COLO829 (cell line): ENCODE results near the gene TRNT1.

ENCODE experiments used
- DNase-seq: peaks from one replicate; pipeline ENCODE4 v3.0.0; 2012; ENCODE audit warnings: low spot score

The TRNT1 gene

DNA sequence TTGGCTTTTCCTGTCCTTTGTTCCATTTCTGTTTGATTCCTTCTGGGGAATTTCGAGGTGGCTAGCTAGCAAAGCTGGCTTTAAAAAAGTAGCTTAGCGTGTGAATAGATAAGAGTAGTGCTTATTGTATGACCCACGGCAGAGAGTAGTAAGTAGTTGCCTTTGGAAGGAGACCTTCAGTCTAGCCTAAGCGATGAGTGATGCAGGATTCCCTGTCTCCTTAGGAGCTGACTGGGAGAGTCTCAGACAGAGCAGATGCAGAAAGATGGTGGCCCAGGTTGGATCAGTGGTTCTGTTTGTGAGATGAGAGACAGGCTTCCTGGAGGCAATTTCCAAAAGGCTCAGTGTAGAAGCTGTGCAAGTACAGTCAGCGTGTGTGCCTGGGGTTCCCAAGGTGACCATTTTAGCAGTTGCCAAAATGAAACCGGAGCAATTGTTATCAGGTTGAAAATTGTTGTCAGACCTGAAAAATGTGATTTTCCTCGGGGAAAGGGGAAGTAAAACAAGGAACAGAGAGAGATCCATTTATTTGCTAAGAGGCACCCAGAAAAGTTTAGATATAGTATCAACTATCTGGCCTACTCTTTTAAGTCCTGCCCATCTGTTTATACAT is 15.9 kb upstream of the TRNT1 start:
- no peak for DNase-seq

DNA sequence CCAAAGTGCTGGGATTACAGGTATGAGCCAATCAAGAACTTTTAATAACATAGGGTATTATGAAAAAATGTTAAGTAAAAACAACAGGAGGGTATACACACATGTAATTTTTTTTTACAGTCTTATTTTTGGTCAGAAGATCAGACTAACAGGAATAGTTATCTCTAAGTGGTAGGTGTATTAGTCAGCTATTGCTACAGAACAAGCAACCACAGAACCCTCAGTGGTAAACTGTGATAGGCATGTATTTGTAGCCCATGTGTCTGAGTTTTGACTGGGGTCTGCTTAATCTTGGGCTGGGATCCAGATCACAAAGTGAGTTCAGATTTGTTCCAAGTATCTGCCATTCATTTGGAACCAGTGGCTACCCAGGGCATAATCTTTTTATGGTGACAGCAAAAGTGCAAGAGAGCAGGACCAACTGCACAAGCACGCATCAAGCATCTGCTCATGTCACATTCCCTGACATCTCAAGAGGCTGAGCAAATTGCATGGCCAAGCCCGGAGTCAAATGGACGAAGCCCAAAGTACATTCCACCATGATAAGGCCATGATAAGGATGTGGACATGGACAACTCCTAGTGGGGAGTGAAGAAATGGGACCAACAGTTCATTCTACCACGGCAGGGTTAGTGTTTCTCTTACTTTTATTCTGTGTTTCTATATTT is 13.6 kb upstream of the TRNT1 start:
- DNase-seq, result no peak

- DNase-seq, result no peak
Observed at GRCh38 chr3:3117651-3118050, 9.1 kb upstream of the TRNT1 start.

DNA sequence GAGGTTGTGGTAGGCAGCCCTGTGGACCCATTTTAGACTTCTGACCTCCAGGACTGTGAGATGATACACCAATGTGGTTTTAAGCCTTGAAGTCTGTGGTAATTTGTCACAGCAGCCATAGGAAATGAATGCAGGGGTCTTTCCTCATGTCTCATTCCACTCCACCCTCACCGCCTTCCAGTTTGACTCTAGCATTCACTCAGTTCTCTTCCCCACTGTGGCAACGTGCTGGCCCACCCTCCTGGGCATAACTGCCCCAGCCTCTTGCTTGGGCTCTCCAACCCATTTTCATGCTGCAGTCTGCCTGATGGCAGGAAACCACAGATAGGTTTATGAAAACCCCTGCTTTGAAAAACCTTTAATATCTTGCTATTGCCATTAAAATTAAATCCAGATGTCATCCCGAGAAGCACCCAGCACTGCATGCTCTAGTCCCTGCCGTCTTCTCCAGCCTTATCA is 7.3 kb upstream of the TRNT1 start:
- no peak for DNase-seq

DNA sequence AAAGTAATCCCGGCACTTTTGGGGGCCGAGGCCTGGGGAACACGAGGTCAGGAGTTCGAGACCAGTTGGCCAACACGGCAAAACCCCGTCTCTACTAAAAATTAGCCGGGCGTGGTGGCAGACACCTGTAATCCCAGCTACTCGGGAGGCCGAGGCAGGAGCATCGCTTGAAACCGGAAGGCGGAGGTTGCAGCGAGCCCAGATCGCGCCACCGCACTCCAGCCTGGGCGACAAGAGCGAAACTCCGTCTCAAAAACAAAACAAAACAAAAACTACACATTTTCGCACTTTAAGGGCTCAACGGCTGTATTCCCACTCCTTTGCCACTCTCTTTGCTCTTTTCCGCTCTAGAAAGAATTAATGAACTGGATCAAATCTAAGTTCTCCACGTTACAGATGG is 763 bp upstream of the TRNT1 start:
- no peak for DNase-seq

- no peak for DNase-seq
Observed at GRCh38 chr3:3127432-3128010, 781 bp downstream of the TRNT1 start.

DNA sequence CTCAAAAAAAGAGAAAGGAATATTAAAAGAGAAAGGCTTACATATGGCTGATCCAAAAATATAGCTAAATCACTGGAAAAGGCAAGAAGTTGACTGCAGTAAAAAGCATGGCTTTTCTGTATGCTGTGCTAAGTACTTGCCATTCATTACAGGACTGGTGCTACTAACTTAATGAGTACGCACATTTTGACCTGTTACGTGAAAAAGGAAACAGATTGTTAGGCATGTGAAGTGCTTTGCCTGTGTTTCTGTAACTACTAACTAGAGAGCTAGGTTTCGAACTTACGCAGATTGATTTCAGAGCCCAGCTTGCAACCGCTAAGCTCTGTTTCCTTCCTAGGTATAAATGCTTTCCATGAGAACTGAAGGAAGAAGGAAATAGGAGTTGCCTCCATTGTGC is 2.8 kb downstream of the TRNT1 start:
- DNase-seq, result no peak

DNA sequence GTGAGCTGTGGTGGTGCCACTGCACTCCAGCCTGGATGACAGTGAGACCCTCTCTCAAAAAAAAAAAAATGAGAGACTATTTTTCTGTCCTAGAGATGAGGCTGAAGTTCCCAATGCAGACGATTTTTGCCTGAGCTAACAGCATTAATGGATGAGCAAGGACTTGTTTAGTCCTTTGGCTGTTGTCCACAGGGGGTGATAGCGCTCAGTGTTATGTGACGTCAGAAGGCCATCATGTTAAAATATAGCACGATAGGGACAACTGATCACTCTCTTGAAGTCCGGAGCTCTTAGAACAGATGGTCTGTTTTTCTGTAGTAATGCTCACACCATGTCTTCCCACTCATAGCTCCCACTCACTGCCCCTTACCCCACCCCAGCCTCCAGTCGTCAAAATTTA is 6.8 kb downstream of the TRNT1 start:
- DNase-seq, result no peak

DNA sequence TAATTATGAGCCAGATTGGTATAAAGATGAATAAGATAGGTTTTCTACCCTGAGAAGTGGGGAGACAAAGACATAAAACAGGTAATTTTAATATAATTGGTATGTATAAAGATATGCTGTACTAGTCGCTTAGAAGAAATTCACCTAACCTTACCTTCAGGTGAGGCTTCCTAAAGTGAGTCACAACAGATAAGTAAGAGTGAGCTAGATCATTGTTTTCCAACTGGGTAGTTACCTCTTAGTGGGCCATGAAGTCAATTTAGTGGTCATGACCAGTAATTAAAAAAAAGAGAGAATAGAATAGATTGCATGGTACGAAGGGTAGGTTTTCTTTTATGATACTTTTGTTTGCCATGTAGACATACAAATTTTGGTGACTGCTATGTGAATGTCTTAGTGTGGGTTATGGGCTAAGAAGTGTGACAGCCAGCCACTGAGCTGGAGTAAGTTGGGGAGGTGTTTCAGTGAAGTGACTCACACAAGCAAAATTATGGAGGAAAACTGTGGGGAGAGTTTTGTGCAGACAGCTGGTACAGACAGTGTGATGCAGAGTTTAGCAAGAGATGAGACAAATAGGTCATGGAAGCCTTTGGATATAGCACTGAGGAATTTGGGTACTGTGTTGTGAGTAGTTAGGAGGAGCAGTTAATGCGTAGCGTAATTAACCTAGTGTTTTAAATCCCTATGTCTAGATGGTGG is 8.2 kb downstream of the TRNT1 start:
- no peak for DNase-seq

DNA sequence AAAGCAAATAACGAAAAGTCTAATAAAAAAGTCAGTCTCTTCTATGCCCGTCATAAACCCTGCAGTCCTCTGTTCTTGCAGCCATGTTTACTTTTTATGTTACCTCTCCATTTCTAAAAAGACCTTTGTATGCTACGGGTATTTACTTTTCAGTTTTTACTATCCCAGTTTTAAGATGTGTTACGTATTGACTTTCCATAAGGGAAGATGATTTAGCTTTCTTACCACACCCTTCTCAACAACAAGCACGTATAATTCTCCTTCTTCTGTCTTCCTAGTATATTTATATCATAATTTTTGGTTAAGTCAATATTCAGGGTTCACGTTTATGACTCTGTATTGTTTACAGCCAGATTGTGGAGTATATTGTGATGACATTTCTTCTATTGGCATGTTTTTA is 10.8 kb downstream of the TRNT1 start:
- DNase-seq, result no peak

DNA sequence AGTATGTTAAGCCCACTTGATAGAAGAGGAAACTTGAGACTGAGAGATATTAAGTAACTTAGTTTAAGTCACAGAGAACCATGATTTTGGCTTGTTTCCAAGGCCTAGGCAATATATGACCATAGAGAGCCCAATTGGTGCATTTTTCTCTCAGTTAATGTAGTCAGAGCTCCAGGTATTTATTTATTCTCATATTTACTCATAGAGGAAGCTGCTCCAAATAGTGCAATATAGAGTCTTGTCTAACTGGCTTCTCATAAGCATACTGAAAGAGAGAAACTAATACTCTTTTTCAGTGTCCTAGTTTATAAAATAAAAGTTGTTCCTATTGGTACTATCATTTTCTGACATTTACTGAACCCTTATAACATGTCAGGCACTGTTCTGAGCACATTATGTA is 15.2 kb downstream of the TRNT1 start:
- DNase-seq, result no peak

- no peak for DNase-seq
Observed at GRCh38 chr3:3145831-3146230, 19.1 kb downstream of the TRNT1 start.

DNA sequence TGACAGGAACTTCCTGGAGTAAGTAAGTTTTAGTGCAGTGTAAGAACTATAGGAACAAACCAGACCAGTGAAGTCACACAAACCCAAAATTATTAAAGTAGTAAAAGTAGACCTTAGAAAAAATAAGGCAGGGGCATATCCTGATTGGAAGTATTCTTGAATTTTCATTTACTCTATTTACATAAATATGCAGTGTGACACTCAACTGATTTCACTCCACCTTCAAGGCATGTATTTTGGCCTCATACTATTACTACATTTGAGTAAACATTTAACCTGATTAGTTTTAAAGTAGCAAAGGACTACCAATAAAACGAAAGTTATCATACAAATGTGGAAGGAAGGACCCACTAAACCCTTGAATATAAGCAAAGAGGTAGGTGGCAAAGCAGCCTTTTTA is 22.8 kb downstream of the TRNT1 start:
- no peak for DNase-seq

- no peak for DNase-seq
Observed at GRCh38 chr3:3151513-3151912, 24.8 kb downstream of the TRNT1 start.

DNA sequence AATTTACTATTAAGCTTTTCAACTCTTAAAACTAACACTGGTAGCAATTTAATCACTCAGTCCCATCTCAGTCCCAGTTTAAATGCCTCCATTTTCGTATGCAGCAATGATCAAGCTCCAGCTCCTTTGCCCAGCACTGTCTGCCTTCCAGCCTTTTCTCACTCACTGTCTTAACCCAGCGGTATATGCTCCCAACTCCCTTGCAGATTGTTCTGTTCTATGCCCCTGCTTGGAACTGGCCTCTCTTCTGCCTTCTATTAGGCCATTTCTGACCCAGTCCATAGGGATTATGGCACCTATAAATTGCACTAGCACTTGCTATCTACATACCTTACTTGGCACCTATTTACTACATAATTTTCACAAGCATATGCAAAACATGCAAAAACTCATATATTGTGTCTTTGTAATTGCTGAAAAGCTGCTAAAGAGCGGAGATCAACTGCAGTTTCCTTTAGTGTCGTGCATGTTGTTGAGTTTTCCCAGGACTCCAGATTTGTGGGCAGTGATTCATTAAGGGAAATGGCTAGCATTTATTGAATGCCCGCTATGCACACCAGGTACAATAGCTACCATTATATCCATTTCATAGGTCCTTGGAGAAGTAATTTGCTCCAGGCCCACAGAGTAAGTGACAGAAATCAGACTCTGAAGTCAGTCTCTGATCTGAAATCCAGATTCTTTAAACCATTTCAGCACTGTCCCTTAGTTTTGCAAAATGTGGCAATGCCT is 28.3 kb downstream of the TRNT1 start:
- DNase-seq, result peak; percentile 21

GRCh38 chr3:3157484-3157883 is 30.7 kb downstream of the TRNT1 start:
- no peak for DNase-seq

DNA sequence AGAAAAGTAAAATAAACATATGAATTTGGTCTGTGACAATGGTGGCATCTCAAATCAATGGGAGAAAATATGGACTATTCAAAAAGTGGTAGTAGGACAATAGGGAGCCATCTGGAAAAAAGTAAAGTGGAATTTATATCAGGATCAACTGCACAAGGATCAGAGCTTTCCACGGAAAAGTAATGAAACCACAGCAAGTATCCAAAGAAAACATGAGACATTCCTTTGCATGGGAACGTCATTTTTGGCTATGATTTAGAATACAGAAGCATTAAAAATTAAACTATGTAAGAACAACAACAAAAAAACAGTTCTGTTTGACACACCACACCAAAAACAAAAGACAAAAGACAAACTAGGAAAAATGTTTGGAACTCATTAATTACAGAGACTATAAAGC is 34.1 kb downstream of the TRNT1 start:
- DNase-seq, result no peak

- DNase-seq, result no peak
Observed at GRCh38 chr3:3165241-3165640, 38.5 kb downstream of the TRNT1 start.

- DNase-seq, result no peak
Observed at GRCh38 chr3:3165650-3166049, 38.9 kb downstream of the TRNT1 start.

GRCh38 chr3:3170998-3171397 is 44.3 kb downstream of the TRNT1 start:
- DNase-seq, result peak; percentile 26

DNA sequence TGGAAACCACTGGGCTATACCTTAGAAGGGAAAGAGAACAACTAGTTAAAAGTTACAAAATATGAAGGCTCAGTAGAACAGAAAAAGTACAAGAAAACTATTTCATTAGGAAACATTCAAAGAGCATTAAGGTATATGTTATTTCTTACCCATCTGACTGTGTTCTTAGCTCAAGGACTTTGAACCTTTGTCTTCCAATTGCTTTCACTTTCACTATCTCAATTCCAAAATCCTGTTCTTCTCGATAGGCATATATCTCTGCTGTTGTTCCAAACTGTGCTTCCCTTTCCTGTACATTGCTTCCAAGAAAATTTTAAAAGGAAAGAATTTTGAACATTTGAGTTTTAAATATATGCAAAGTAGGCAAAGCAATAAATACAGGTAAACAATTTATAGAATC is 45.9 kb downstream of the TRNT1 start:
- DNase-seq, result no peak

GRCh38 chr3:3177861-3178497 is 51.2 kb downstream of the TRNT1 start:
- peak; percentile 49 for DNase-seq
